Progenitor cell of endocrine pancreas (in vitro differentiated cells): ENCODE results near the gene RPL11. TPM values are rescaled to one million over a fixed set of nuclear protein-coding genes. Genes with fewer than 3 reads are reported as not detected.
A peak's percentile ranks its signal among the peaks of the same experiment; 100 is the strongest.
"Not testable (repeated sequence)": the region's sequence is repeated elsewhere in the genome, so short reads cannot be mapped to it uniquely, and the experiment has no call there.

Source experiments
- DNase-seq: peaks from one replicate; pipeline ENCODE4 v3.0.0; 2021; ENCODE audit warnings: low spot score; ENCODE audit not compliant: unreplicated experiment
- H3K27ac Mint-ChIP-seq: 2 replicates; pipeline ENCODE4 v1.8.0; 2021; ENCODE audit warnings: mild to moderate bottlenecking, moderate library complexity, mixed read lengths
- H3K27me3 Mint-ChIP-seq: 2 replicates; pipeline ENCODE4 v1.8.0; 2021; ENCODE audit warnings: mixed read lengths
- H3K36me3 Mint-ChIP-seq: 2 replicates; pipeline ENCODE4 v1.8.0; 2022; ENCODE audit warnings: mixed read lengths; ENCODE audit not compliant: insufficient read depth
- H3K4me1 Mint-ChIP-seq: 2 replicates; pipeline ENCODE4 v1.8.0; 2021; ENCODE audit warnings: low read depth, mixed read lengths
- H3K4me3 Mint-ChIP-seq: 2 replicates; pipeline ENCODE4 v1.8.0; 2021; ENCODE audit warnings: low read depth, mild to moderate bottlenecking, moderate library complexity, mixed read lengths
- H3K9me3 Mint-ChIP-seq: 2 replicates; pipeline ENCODE4 v1.8.0; 2021; ENCODE audit warnings: low read depth, mixed read lengths
- CTCF ChIP-seq: fragments of 200-600 bp; sonication (generic); IDR thresholded peaks from one replicate; pipeline ENCODE4 v1.5.0; 2021; ENCODE audit warnings: antibody characterized with exemption, mild to moderate bottlenecking; ENCODE audit not compliant: unreplicated experiment
- total RNA-seq: library from RNA; stranded (reverse); gene quantifications from 2 replicates; pipeline ENCODE4 v1.2.1, GENCODE V29; 2021

RPL11 gene
- total RNA-seq, 1 donor from 2014 or later: 1,157 TPM

GRCh38 chr1:23726686-23727085, 35.1 kb downstream of the RPL11 start:
- DNase-seq: no peak
- TF ChIP-seq CTCF: no peak
- Mint-ChIP-seq H3K4me3 (no peak overlapping the region), H3K9me3 (no peaks in the 10 kb centered on the region), H3K36me3 (peaks cover 4% of the 10 kb centered on the region), H3K27ac (no peak overlapping the region), H3K4me1 (peaks cover 22% of the 10 kb centered on the region), H3K27me3 (no peaks in the 10 kb centered on the region)

- Mint-ChIP-seq H3K4me1 (peaks cover 22% of the 10 kb centered on the region), H3K4me3 (peak overlapping the region; percentile 23), H3K27ac (peak overlapping the region; percentile 89), H3K27me3 (no peaks in the 10 kb centered on the region), H3K9me3 (no peaks in the 10 kb centered on the region), H3K36me3 (peaks cover 4% of the 10 kb centered on the region)
- TF ChIP-seq CTCF: no peak
- DNase-seq: no peak
Observed at GRCh38 chr1:23727362-23727811, 35.8 kb downstream of the RPL11 start.

- Mint-ChIP-seq H3K4me1 (peaks cover 14% of the 10 kb centered on the region), H3K27me3 (no peaks in the 10 kb centered on the region), H3K36me3 (peaks cover 7% of the 10 kb centered on the region), H3K4me3 (no peak overlapping the region), H3K27ac (no peak overlapping the region), H3K9me3 (no peaks in the 10 kb centered on the region)
- no peak for TF ChIP-seq CTCF
- DNase-seq: no peak
Observed at GRCh38 chr1:23732363-23733224, 41.0 kb downstream of the RPL11 start.

- H3K27ac Mint-ChIP-seq, H3K27me3 Mint-ChIP-seq, H3K9me3 Mint-ChIP-seq, H3K4me3 Mint-ChIP-seq, H3K4me1 Mint-ChIP-seq, H3K36me3 Mint-ChIP-seq, DNase-seq: not testable (repeated sequence)
Observed at GRCh38 chr1:23733281-23733680, 41.7 kb downstream of the RPL11 start.

GRCh38 chr1:23736437-23737134, 45.0 kb downstream of the RPL11 start:
- H3K27ac Mint-ChIP-seq: no peak overlapping the region
- TF ChIP-seq CTCF: no peak
- H3K4me1 Mint-ChIP-seq: no peaks in the 10 kb centered on the region
- peaks cover 6% of the 10 kb centered on the region for H3K36me3 Mint-ChIP-seq
- no peak for DNase-seq
- no peak overlapping the region for H3K4me3 Mint-ChIP-seq
- no peaks in the 10 kb centered on the region for H3K27me3 Mint-ChIP-seq
- H3K9me3 Mint-ChIP-seq: no peaks in the 10 kb centered on the region
